H9 (cell line): ENCODE measurements around the gene MRPL55. TPM values are rescaled to one million over a fixed set of nuclear protein-coding genes. Genes with fewer than 3 reads are reported as not detected.
A peak's percentile ranks its signal among the peaks of the same experiment; 100 is the strongest.

ENCODE experiments used
- DNase-seq: peaks from one replicate; pipeline ENCODE4 v3.0.0-alpha.2; 2017
- H2AFZ ChIP-seq: one replicate; pipeline ENCODE4 v1.6.1; 2013; ENCODE audit warnings: mild to moderate bottlenecking, low read length, control low read depth, moderate library complexity
- H2AK5ac ChIP-seq: 2 replicates; pipeline ENCODE4 v1.6.1; 2013; ENCODE audit warnings: low read length, control low read depth, mixed read lengths; ENCODE audit not compliant: insufficient read length
- H2BK120ac ChIP-seq: one replicate; pipeline ENCODE4 v1.6.1; 2013; ENCODE audit warnings: low read depth, mild to moderate bottlenecking, low read length, control low read depth, inconsistent platforms; ENCODE audit not compliant: poor library complexity, severe bottlenecking
- H2BK12ac ChIP-seq: 2 replicates; pipeline ENCODE4 v1.6.1; 2013; ENCODE audit warnings: low read length, control low read depth, mixed read lengths, low read depth; ENCODE audit not compliant: insufficient read length
- H2BK15ac ChIP-seq: 2 replicates; pipeline ENCODE4 v1.6.1; 2013; ENCODE audit warnings: low read depth, low read length, control low read depth
- H2BK20ac ChIP-seq: one replicate; pipeline ENCODE4 v1.6.1; 2013; ENCODE audit warnings: low read depth, mild to moderate bottlenecking, low read length, control low read depth, inconsistent platforms; ENCODE audit not compliant: poor library complexity, severe bottlenecking
- H2BK5ac ChIP-seq: 2 replicates; pipeline ENCODE4 v1.6.1; 2013; ENCODE audit warnings: low read length, control low read depth, mixed read lengths; ENCODE audit not compliant: insufficient read length
- H3K14ac ChIP-seq: 2 replicates; pipeline ENCODE4 v1.6.1; 2013; ENCODE audit warnings: low read length, control low read depth; ENCODE audit not compliant: insufficient read depth
- H3K18ac ChIP-seq: 2 replicates; pipeline ENCODE4 v1.6.1; 2013; ENCODE audit warnings: low read depth, mild to moderate bottlenecking, mixed read lengths, low read length, control low read depth; ENCODE audit not compliant: insufficient read length
- H3K23ac ChIP-seq: 2 replicates; pipeline ENCODE4 v1.6.1; 2013; ENCODE audit warnings: low read length, control low read depth, mixed read lengths, low read depth; ENCODE audit not compliant: insufficient read length
- H3K23me2 ChIP-seq: 2 replicates; pipeline ENCODE4 v1.6.1; 2013; ENCODE audit warnings: low read depth, mild to moderate bottlenecking, mixed read lengths, low read length, control low read depth; ENCODE audit not compliant: insufficient read length, poor library complexity, severe bottlenecking
- H3K27ac ChIP-seq: 2 replicates; pipeline ENCODE4 v1.5.1; 2013; ENCODE audit warnings: low read length, control low read depth, mixed read lengths, low read depth; ENCODE audit not compliant: insufficient read length
- H3K27me3 ChIP-seq: 2 replicates; pipeline ENCODE4 v1.6.1; 2013; ENCODE audit warnings: low read length, control low read depth, inconsistent platforms; ENCODE audit not compliant: insufficient read depth
- H3K4ac ChIP-seq: 2 replicates; pipeline ENCODE4 v1.6.1; 2013; ENCODE audit warnings: low read depth, mild to moderate bottlenecking, control low read depth, inconsistent platforms, low read length, moderate library complexity
- H3K4me1 ChIP-seq: 2 replicates; pipeline ENCODE4 v1.6.1; 2013; ENCODE audit warnings: low read length, control low read depth, inconsistent platforms; ENCODE audit not compliant: insufficient read depth
- H3K4me2 ChIP-seq: 2 replicates; pipeline ENCODE4 v1.6.1; 2013; ENCODE audit warnings: low read length, control low read depth, mixed read lengths; ENCODE audit not compliant: insufficient read length, insufficient read depth
- H3K56ac ChIP-seq: 2 replicates; pipeline ENCODE4 v1.6.1; 2013; ENCODE audit warnings: low read depth, mild to moderate bottlenecking, mixed read lengths, low read length, control low read depth; ENCODE audit not compliant: insufficient read length
- H3K79me1 ChIP-seq: 2 replicates; pipeline ENCODE4 v1.6.1; 2013; ENCODE audit warnings: low read depth, mild to moderate bottlenecking, moderate library complexity, low read length, control low read depth, inconsistent platforms; ENCODE audit not compliant: insufficient read depth, poor library complexity, severe bottlenecking
- H3K79me2 ChIP-seq: 2 replicates; pipeline ENCODE4 v1.6.1; 2013; ENCODE audit warnings: low read length, control low read depth, inconsistent platforms; ENCODE audit not compliant: insufficient read depth
- H3K9ac ChIP-seq: 2 replicates; pipeline ENCODE4 v1.6.1; 2013; ENCODE audit warnings: low read length, control low read depth, mixed read lengths; ENCODE audit not compliant: insufficient read length; ENCODE audit errors: extremely low read depth
- H3K9me3 ChIP-seq: one replicate; pipeline ENCODE4 v1.6.1; 2013; ENCODE audit warnings: low read depth, low read length, inconsistent platforms; ENCODE audit not compliant: control insufficient read depth
- H3T11ph ChIP-seq: one replicate; pipeline ENCODE4 v1.6.1; 2013; ENCODE audit warnings: mild to moderate bottlenecking, low read length, control low read depth, inconsistent platforms
- H4K20me1 ChIP-seq: one replicate; pipeline ENCODE4 v1.6.1; 2013; ENCODE audit not compliant: control insufficient read depth, insufficient read length, insufficient read depth
- H4K5ac ChIP-seq: 2 replicates; pipeline ENCODE4 v1.6.1; 2013; ENCODE audit warnings: low read depth, mild to moderate bottlenecking, mixed read lengths, low read length, control low read depth; ENCODE audit not compliant: insufficient read length
- H4K8ac ChIP-seq: replicated peaks from 2 replicates; pipeline ENCODE4 v1.6.1; 2013; ENCODE audit warnings: low read length, control low read depth, mixed read lengths, low read depth; ENCODE audit not compliant: insufficient read length
- H4K91ac ChIP-seq: 2 replicates; pipeline ENCODE4 v1.6.1; 2013; ENCODE audit warnings: low read depth, mild to moderate bottlenecking, moderate library complexity, mixed read lengths, low read length, control low read depth; ENCODE audit not compliant: insufficient read length
- H3K27ac Mint-ChIP-seq, 3 experiments: 2 replicates in 2 of 3; 3 replicates in 1 of 3; pipeline ENCODE4 v1.8.0; 2020 to 2021; ENCODE audit warnings: mixed read lengths in 3 of 3, mild to moderate bottlenecking in 1 of 3, moderate library complexity in 1 of 3
- H3K27me3 Mint-ChIP-seq: 2 replicates; pipeline ENCODE4 v1.8.0; 2021; ENCODE audit warnings: low read depth, mild to moderate bottlenecking, moderate library complexity, mixed read lengths
- H3K36me3 Mint-ChIP-seq, 3 experiments: 2 replicates in 2 of 3; 3 replicates in 1 of 3; pipeline ENCODE4 v1.8.0; 2020 to 2021; ENCODE audit warnings: low read depth in 3 of 3, mixed read lengths in 3 of 3; ENCODE audit not compliant: insufficient read depth in 1 of 3
- H3K4me1 Mint-ChIP-seq, 2 experiments: 2 replicates each; pipeline ENCODE4 v1.8.0; 2020; ENCODE audit warnings: mixed read lengths in 2 of 2
- H3K4me3 Mint-ChIP-seq, 2 experiments: 2 replicates in 1 of 2; 3 replicates in 1 of 2; pipeline ENCODE4 v1.8.0; 2020 to 2021; ENCODE audit warnings: mild to moderate bottlenecking in 2 of 2, mixed read lengths in 2 of 2, moderate library complexity in 1 of 2
- H3K9me3 Mint-ChIP-seq, 2 experiments: 2 replicates in 1 of 2; 3 replicates in 1 of 2; pipeline ENCODE4 v1.8.0; 2020; ENCODE audit warnings: mild to moderate bottlenecking in 2 of 2, mixed read lengths in 2 of 2, moderate library complexity in 1 of 2
- CTCF ChIP-seq: fragments of 200-600 bp; sonication (generic); conservative IDR thresholded peaks from 3 replicates; pipeline ENCODE4 v1.8.0; 2021; ENCODE audit warnings: antibody characterized with exemption, mild to moderate bottlenecking
- WGBS: extraction: QIAGEN DNeasy Blood & Tissue Kit; methylation state at CpG from one replicate; pipeline ENCODE4 v1.1.7; 2013; ENCODE audit warnings: missing lambda C conversion rate, low lambda C conversion rate, mixed read lengths; ENCODE audit not compliant: insufficient read length; ENCODE audit errors: extremely low coverage; 5-methylcytosine and 5-hydroxymethylcytosine counted together
- total RNA-seq: library from RNA; stranded (reverse); gene quantifications from 2 replicates; pipeline ENCODE4 v1.2.1, GENCODE V29; 2021

Gene MRPL55
- total RNA-seq, 1 experiment from 2014 or later: 62.3 TPM

GRCh38 chr1:228096416-228097332 lies 12.4 kb downstream of the MRPL55 start:
- no peaks in the 10 kb centered on the region for H3K23me2 ChIP-seq
- H3K14ac ChIP-seq: no peak overlapping the region
- no peak overlapping the region for H3K4me2 ChIP-seq
- peaks cover 8% of the 10 kb centered on the region for H3K79me1 ChIP-seq
- H2BK5ac ChIP-seq: no peak overlapping the region
- Mint-ChIP-seq H3K4me1 (peaks cover 8 to 16% of the 10 kb centered on the region in 2 experiments), H3K36me3 (peaks cover 42 to 76% (median 67%) of the 10 kb centered on the region in 3 experiments), H3K9me3 (peaks cover 8 to 11% of the 10 kb centered on the region in 2 experiments), H3K27ac (no peak overlapping the region), H3K27me3 (no peaks in the 10 kb centered on the region), H3K4me3 (no peak overlapping the region; a peak in 1 of 5 replicates)
- H3K79me2 ChIP-seq: peaks cover 40% of the 10 kb centered on the region
- H3K18ac ChIP-seq: no peak overlapping the region
- peak; percentile 22 for DNase-seq
- H3K9me3 ChIP-seq: no peaks in the 10 kb centered on the region
- H2AK5ac ChIP-seq: no peak overlapping the region
- no peaks in the 10 kb centered on the region for H4K20me1 ChIP-seq
- H3K9ac ChIP-seq: no peak overlapping the region
- no peak overlapping the region for H2BK15ac ChIP-seq
- no peak overlapping the region for H3K27ac ChIP-seq
- no peak overlapping the region for H2AFZ ChIP-seq
- H3T11ph ChIP-seq: no peak overlapping the region
- WGBS: no CpG with 5 or more reads among the region's 13 CpGs
- H3K4ac ChIP-seq: no peak overlapping the region
- no peak overlapping the region for H2BK20ac ChIP-seq
- no peak overlapping the region for H4K91ac ChIP-seq
- no peak overlapping the region for H2BK12ac ChIP-seq
- H3K4me1 ChIP-seq: no peaks in the 10 kb centered on the region
- no peak for TF ChIP-seq CTCF
- no peak overlapping the region for H2BK120ac ChIP-seq
- H4K8ac ChIP-seq: no peak overlapping the region
- no peak overlapping the region for H3K23ac ChIP-seq
- no peak overlapping the region for H3K56ac ChIP-seq
- H4K5ac ChIP-seq: no peak overlapping the region
- H3K27me3 ChIP-seq: no peaks in the 10 kb centered on the region
